Measurements from ENCODE around the gene SLC1A4.

GRCh38 chr2:64967601-64968000, 21.6 kb upstream of the SLC1A4 start:
- TF ChIP-seq CTCF (IDR thresholded peaks at IDR 0.05; ENCODE audit: insufficient read depth, low read length, poor library complexity, severe bottlenecking) (no peak), EZH2phosphoT487 (conservative IDR thresholded peaks at IDR 0.05; ENCODE audit: low read length) (no peak)
